ENCODE data around the gene ADAM15.

The ADAM15 gene

DNA sequence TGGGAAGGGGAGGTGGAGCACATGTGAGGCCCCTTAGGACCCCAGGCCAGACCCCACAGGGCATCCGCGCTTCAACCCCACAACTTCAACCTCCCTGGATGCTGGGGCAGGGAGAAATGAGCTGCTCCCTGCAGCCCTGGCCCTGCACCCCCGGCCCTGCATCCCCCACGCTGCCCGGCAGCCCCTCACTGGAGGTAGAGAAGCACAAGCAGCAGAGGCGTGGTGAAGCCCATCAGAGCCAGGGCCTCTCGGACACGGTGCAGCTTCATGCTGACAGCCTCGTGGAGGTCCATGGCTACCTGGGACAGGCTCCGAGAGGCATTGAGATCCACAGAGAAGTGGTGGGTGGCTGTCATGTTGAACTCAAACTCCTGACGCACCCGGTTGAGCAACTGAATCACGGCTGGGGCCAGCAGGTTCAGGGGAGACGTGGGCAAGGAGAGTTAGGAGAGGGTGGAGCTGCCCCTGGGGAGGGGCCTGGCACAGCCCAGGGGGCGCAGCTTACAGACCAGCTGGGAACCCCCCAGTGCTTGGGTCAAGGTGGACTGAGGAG, 20.8 kb upstream of the ADAM15 start:
- no peak for DNase-seq (ENCODE audit: low read depth in 2 of 2)

DNA sequence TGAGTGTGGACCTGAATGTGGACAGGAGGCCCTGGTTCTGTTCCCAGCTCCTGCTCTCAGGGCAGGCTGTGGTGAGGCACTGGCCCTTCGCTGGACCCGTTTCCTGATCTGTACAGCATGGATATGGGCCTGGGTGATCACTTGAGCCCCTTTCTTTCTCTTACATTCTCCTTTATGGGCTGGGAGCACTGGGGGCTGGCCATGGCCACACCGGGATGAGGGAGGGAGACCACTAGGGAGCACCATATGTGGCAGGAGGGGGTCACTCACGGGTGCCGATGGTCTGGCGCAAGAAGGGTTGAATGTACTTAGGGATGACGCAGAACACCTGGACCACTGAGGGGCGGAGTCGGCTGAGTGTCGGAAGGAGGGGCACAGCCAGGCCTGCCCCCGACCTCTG, 20.2 kb upstream of the ADAM15 start:
- DNase-seq (ENCODE audit: low read depth in 2 of 2), result no peak

DNA sequence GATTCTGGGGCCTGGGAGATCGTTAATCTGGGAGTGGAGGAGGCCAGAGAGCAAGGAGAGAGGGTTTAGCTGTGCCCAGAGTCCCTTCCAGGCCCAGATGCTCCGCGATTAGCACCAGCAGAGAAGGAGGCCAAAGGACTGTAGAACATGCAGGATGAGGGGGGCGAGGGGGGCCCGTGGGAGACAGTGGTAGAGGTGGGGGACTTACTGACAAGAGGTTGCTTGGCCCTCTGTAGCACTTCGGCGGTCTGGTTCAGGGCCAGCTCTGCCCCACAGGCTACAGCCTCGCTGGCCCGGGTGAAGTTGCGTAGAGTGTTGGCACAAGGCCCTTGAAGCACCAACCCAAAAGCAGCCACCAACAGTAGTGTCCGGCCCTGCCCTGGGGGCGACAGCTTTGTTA, 18.2 kb upstream of the ADAM15 start:
- no peak for DNase-seq (ENCODE audit: low read depth in 2 of 2)

DNA sequence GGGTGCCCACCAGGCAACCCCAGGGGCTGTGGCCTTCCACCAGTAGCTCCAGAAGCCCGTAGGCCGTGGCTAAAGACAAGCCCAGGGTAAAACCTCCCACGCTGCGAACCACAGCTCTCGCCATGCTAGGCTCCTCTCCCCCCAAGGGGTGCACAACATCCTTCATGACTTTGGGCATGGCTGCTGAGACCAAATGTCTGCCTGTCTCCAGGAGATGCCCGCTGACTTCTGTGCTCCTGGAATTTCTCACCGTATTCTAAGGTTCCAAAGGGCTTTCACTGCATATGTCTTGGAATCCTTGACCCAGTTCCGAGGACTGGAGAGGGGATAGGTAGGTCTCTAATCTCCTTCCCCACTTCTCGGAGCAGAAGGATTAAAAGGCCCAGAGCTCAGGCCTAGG, 17.6 kb upstream of the ADAM15 start, which contains the start of the genes DCST1 and DCST2:
TSS of gene DCST1 (plus strand) at position 301 of the 400 bp plus-strand sequence. CDS start 213 bp downstream, outside the sequence.
TSS of gene DCST2 (minus strand) at position 258 of the 400 bp plus-strand sequence. CDS start at position 178, 80 bp downstream.
- no peak for DNase-seq (ENCODE audit: low read depth in 2 of 2)

DNA sequence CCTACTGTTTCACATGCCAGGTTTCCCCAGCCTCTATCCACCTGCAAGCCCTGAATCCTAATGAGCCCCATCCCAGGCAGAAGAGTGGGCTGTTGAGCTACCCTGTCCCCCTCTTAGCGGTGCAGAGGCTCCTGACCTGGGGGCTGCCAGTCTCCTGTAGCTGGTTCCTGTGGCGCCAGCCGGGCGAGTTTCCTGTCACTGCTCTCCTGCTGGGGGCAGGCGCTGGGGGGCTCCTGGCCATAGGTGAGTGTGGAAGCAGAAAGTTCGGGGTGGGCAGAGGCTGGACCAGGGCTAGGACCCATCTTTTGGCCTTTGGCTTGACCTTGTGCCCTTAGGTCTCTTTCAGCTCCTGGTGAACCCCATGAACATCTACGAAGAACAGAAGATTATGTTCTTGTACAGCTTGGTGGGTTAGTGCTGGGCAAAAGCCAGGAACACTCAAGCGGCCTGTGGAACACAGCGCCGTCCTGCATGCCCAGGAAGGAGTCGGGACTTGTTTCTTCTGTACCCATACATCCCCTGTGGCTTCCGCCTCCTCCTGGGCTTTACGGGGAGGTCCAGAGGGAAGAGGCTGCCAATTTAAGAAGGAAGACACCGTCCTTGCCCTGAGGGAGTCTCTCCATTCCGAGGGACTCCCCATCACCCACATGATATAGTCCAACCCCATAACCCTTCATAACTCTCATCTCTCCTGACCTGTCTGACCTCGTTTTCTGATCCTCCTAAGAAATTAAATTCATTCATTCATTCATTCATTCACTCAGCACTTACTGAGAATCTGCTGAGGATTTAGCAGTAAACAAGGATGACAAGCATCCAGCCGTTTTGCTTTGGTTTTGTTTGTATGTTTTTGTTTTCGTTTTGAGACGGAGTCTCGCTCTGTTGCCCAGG, 16.6 kb upstream of the ADAM15 start:
- DNase-seq (ENCODE audit: low read depth in 2 of 2), result no peak

DNA sequence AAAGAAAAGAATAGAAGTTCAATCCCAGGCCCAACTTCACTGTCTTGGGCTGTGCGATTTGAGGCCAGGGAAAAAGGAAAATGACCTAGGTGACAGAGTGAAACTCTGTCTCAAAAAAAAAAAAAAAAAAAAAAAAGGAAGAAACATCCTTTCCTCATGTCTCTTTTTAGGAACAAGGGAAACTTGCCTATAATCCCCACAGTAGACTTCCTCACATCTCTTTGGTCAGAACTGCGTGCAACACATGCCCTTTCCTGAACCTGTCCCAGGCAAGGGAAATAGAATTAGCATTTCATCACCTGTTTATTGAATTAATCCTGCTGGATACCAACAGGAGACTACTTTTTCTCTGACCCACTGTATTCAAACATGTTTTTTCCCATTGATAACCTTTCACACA, 15.2 kb upstream of the ADAM15 start:
- no peak for DNase-seq (ENCODE audit: low read depth in 2 of 2)

DNA sequence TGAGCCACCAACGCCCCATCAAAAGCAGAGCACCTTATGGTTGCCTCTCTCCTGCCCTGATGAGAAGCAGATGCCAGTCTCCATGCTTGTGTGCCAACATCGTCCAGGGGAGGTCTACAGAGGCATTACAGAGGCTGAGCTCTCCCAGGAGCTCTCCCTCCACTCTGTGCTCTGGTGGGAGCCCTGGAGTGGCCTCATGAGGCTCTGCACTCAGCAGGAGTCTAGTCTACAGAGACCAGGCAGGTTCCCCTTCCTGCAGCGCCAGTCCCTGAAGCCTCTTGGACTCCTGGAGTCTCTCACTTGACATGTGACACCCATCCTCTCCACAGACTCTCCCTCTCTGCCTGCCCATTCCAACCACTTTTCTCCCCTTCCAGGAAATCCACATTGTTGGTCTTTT, 14.1 kb upstream of the ADAM15 start:
- DNase-seq (ENCODE audit: low read depth in 2 of 2), result no peak

DNA sequence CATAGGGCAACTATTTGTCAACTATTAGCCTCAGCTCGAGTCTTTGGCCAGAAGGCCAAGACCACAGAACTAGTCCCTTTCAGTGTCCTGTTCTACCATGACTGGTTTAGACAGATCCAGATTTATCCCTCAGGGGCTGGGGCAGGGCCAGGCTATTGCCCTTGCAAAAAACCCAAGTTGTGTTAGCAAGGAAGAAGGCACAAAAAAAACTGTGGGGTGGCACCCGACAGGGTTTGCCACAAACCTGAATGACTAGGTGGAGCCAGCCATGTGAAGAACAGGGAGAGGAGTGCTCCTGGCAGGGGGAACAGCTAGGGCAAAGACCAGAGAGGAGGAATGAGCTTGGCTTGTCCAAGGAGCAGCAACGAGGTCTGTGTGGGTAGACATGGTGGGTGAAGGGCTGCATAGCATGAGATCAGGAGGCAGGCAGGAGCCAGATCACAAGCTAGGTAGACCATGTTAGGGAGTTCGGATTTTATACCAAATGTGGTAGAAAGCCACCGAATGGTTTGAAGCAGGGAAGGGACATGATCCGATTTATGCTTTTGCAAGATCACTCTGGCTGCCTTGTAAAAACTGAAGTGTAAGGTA, 13.2 kb upstream of the ADAM15 start:
- DNase-seq (ENCODE audit: low read depth in 2 of 2), result no peak

DNA sequence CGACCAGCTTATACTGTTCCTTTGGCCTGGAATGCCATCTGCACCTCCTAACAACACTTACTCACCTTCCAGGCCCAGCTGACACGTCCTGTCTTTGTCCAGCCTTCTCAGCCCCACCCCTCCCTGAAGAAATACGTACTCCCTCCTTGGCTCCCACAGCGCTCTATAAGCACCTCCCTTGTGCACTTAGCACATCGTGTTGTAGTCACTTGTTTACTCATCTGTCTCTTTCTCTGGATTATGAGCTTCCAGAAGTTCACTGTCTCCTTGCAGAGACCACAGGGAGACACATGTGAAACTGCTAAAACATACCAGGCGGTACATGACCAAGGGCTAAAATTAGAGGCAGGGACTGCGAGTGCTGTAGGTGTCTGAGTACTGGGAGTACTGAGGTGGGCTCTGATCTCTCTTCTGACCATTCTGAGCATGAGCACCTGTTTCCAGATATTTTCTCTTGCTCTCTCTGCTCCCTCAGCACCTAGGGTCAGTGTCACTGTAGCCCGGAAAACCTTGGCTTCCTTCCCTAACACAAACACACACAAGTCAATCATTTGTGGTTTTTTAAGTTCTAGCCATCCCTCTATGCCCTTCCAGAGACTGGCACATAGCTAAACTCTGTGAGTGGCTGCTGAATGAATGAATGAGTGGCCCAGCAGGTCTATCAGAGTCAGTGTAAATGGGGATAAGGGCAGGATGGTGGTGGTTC, 12.4 kb upstream of the ADAM15 start:
- DNase-seq (ENCODE audit: low read depth in 2 of 2), result no peak

DNA sequence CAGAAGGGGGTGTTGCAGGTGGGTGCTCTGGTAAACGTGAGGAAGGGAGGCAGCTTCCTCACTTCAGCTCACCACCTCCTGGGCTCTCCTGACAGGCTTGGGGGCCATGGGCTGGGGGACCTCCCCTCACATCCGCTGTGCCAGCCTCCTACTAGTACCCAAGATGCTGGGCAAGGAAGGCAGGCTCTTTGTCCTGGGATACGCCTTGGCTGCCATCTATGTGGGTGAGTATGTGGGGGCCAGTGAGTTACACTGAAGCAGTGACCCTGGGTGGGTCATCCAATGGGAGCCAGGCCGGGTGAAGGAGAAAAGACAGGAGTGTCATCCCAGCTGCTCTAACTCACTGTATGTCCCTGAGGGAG, 11.8 kb upstream of the ADAM15 start:
- DNase-seq (ENCODE audit: low read depth in 2 of 2), result no peak

DNA sequence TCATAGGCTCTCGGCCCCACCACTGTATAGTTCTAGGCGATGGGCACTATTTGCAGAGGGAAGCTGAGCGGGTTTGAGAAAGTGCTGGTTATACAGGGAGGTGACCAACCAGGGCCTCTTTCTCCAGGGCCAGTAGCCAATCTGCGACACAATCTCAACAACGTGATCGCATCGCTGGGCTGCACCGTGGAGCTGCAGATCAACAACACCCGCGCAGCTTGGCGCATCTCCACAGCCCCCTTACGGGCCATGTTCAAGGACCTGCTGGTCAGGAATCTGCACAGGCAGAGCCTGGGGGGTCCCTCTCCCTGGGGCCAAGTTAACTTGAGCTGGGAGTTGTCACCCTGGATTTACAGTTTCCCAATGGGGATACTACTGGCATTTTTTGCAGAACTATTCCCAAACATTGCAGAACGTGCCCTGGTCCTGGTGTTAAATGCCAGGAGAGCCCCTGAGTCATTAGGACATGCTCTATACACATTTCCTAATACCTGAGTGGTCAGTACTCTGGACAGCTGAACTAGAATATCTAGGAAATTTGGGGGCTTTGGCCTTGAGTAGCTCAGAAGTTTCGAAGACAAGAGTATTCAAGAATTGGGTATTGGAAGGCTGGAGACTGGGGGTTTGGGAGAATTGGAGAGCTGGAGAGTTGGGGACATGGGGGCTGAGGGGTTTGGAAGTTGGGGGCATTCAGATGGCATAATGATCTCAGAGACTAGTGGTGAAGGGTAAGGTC, 10.6 kb upstream of the ADAM15 start:
- no peak for DNase-seq (ENCODE audit: low read depth in 2 of 2)

DNA sequence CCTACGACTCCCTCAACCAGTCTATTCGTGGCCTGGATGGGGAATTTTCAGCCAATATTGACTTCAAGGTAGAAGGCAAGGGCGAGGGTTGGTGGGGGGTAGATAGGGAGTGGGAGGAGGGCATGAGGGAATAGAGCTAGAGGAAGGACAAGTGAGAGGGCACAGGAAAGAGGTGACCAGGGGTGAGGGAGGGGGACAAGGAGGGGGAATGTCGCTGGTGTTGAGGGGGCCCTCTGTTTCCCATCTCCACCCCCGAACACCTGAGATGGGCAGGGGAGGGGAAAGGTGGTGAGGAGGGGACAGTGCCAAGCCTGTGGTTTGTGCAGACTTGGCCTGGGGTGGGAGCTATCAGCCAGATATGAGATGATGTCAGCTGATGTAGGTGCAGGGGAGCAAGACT, 8.3 kb upstream of the ADAM15 start:
- DNase-seq (ENCODE audit: low read depth in 2 of 2), result no peak

DNA sequence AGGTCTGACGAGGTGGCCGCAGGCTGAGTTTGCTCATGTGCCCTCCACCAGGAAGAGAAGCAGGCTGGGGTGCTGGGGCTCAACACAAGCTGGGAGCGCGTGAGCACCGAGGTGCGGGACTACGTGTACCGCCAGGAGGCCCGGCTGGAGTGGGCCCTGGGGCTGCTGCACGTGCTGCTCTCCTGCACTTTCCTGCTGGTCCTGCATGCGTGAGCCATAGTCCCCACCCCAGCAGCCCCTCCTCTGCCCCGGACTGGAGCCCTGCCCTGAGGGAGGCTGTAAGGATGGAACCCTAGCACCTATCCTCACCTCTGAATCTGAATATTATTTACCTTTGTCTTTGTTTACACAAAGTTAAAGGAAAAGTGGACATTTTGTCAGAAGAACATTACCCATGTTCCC, 7.8 kb upstream of the ADAM15 start:
- no peak for DNase-seq (ENCODE audit: low read depth in 2 of 2)

DNA sequence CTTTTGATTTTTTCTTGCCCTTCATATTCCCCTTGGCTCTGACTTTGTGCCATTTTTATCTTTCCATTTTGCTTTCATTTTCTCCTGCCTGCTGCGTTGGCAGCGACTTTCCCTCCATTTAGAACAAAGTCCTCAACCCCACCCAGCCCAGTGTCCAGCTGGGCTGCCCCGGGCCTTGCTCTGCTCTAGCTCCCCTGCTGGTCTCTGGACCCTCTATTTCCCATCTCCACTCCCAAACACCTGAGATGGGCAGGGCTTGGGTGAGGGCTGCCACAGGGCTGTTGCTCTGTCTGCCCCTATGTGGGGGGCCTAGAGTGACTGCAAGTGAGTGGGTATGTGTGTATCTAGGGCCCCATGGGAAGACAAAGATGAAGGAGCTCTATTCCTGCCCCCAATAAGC, 7.3 kb upstream of the ADAM15 start:
- no peak for DNase-seq (ENCODE audit: low read depth in 2 of 2)

DNA sequence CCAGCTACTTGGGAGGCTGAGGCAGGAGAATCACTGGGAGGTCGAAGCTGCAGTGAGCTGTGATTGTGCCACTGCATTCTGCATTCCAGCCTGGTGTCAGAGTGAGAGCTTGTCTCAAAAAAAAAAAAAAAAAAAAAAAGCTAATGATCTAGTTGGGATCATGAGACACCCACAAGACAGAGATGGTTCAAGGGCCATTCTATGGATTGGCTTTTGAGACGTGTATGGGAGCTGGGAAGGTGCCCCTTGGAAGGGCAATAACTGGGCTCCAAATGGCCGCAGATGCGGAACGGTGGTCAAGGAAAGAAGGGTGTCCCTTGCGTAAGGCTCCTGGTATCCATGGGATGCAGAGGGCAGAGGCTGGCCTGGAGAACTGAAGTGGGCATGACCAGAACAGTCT, 6.8 kb upstream of the ADAM15 start:
- DNase-seq (ENCODE audit: low read depth in 2 of 2), result no peak

DNA sequence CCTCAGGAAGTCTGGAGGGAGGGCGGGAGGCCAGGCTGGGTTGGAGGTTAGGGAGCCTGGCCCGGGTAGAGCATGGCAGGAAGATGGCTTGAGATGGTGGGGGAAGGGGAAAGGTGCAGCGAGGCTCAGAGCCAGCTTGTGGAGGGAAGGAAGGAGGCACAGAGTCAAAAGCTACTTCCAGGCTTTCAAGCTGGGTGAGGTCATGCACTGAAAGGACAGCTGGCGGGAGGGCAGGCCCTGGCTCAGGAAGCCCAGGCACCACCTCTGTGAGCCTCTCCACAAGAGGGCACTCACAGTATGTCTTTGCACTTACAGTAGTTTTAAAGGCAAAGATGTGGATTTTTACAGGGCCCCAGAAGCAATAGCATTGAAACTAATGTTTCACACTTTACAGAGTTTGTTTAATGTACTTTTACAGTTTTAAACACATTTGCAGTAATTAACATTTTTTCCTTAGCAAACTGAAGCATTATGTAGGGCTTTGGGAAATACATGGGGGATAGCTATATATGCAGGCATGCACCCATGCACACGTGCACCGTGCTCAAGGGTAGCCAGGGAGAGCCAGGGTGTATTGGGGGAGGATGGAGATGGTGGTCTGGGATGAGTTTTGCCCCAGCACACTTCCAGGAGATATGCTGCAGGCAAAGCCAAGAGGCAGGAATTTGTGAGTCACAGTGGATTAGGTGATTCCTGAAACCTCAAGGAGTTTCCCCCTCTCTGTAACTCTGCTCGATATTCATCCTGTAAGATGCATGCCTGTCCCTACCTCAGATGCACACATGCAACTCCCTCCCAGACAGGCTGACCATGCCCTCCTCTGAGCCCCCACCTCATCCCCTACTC, 6.1 kb upstream of the ADAM15 start:
- DNase-seq (ENCODE audit: low read depth in 2 of 2), result peak; percentile 21 to 42

DNA sequence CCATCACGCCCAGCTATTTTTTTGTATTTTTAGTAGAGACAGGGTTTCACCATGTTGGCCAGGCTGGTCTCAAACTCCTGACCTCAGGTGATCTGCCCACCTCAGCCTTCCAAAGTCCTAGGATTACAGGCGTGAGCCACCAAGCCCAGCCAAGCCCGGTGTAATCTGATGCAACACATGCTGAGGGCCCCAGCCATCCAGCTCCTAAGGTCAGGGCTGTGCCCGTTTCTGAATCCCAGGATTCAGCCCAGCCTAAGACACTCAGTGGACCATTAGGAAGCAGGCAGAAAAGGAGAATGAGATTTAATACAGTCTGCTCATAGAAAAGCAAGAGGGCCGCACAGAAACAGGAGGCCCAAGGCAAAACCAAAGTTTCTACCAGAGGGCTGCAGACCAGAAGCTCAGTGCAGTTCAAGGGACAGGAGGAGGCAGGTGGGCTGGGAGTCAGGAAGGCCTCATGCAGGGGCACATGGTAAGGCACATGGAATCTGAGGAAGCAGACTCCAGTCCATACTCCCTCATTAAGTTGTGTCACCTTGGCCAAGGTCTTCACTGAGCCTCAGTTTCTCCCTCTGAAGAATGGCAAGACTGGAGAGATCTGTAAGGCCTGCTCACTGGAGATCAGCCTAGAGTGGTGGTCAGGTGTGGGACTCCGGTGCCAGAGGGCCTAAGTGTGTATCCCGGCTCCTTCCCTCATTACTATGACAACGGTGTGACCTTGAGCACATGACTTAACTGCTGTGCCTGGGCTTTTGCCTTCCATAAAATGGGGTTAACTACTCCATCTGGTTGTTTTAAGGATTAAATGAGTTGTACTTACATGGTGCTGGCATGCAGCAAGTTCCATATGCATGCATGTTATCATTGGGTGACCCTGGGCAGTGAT, 2.4 kb upstream of the ADAM15 start:
- no peak for DNase-seq (ENCODE audit: low read depth in 2 of 2)

DNA sequence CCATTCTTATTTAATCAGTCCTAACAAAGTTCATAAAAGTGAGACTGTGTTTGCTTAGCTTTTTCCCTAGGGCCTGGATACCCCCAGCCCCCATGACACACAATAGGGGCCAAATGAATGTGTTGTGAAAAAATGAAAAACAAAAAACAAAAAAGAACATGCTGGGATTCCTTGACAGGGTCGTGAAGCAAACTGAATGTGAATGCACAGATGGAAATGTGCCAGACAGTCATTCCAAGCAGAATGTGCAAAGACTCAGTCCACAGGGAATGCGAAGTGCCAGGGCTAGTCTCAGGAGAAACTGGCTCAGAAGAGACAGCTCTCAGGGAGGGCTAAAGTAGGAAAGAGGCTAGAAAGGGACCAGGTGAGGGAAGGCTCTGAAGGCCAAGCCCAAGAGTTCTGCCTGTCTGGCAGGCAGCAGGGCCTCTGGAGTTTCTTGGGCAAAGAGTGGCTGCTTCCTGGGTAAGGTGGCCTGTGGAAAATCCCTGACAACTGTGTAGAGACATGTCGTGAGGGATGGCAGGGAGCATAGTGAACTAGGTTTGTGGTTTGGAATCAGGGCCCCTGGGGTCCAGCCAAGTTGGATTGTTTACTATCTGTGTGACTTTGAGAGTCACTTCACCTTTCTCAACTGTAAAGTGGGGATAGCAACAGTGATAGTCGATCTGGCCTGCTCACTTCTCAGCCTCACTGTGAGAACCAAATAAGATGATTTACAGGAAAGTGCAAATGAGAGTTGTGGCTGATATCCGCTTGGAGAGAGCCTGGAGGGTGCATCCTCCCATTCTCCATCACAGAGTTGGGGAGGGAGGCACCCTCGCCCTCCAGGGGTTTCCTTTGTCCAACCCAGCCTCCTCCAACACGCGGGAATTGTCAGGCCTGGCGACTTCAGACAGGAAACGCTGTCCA, 1.2 kb upstream of the ADAM15 start:
- DNase-seq (ENCODE audit: low read depth in 2 of 2), result no peak

DNA sequence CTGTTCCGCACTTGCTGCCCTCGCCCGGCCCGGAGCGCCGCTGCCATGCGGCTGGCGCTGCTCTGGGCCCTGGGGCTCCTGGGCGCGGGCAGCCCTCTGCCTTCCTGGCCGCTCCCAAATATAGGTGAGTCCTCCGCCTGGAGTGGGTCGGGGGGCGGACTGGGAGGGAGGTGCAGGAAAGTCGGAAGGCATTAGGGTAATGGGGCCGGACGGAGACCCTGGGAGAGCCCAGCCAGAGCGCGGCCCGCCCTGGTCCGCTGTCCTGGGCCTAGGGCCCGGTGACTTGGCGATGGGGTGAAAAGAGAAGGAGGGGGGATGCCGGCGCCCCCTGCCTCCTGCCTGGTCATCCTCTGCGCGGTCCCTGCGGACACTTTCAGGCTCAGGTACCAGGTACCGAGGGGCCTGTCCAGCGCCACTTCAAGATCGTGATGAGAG, 243 bp downstream of the ADAM15 start:
- no peak for DNase-seq (ENCODE audit: low read depth in 2 of 2)
